K562 (cell line): ENCODE measurements around the gene IRF9. TPM values are rescaled to one million over a fixed set of nuclear protein-coding genes. Genes with fewer than 3 reads are reported as not detected.
A peak's percentile ranks its signal among the peaks of the same experiment; 100 is the strongest.

Experiments used
- CSDE1 ChIP-seq, 2 experiments: fragments of 450-650 bp; IDR thresholded peaks; 2 replicates each; pipeline ENCODE4 v1.6.1; 2016; ENCODE audit warnings: mild to moderate bottlenecking in 1 of 2
- CXXC5 ChIP-seq: fragments of 250-450 bp; sonication (Bioruptor Pico); IDR thresholded peaks from 2 replicates; pipeline ENCODE4 v1.8.0; 2022; ENCODE audit warnings: inconsistent platforms, mild to moderate bottlenecking, moderate library complexity
- DDX20 ChIP-seq: fragments of 450-650 bp; IDR thresholded peaks from 2 replicates; pipeline ENCODE4 v1.6.1; 2016; ENCODE audit warnings: missing genetic modification characterization, low read depth, mild to moderate bottlenecking, missing compliant biosample characterization, moderate library complexity
- ESRRA ChIP-seq: fragments of 450-650 bp; IDR thresholded peaks from 2 replicates; pipeline ENCODE4 v1.6.1; 2014; ENCODE audit warnings: low read depth, mild to moderate bottlenecking, moderate library complexity, borderline replicate concordance
- FIP1L1 ChIP-seq: fragments of 200-400 bp; formaldehyde crosslinking; IDR thresholded peaks from 2 replicates; pipeline ENCODE4 v1.6.1; 2018; ENCODE audit warnings: mild to moderate bottlenecking, low read depth, low read length; ENCODE audit not compliant: poor library complexity, severe bottlenecking
- HMGN3 ChIP-seq: IDR thresholded peaks from 2 replicates; pipeline ENCODE4 v1.6.1; 2011; ENCODE audit warnings: borderline replicate concordance, low read depth, mild to moderate bottlenecking, mixed read lengths, low read length; ENCODE audit not compliant: insufficient read length; ENCODE audit errors: extremely low read depth
- RNF219 ChIP-seq: fragments of 250-450 bp; sonication (Bioruptor Pico); IDR thresholded peaks from 2 replicates; pipeline ENCODE4 v1.5.0; 2022; ENCODE audit warnings: mild to moderate bottlenecking
- SMARCA5 ChIP-seq: fragments of 450-650 bp; IDR thresholded peaks from 2 replicates; pipeline ENCODE4 v1.6.1; 2016
- TAF9B ChIP-seq: fragments of 450-650 bp; IDR thresholded peaks from 2 replicates; pipeline ENCODE4 v1.6.1; 2018; ENCODE audit warnings: mild to moderate bottlenecking; ENCODE audit not compliant: partially characterized antibody
- TEAD2 ChIP-seq: fragments of 450-650 bp; IDR thresholded peaks from 2 replicates; pipeline ENCODE4 v1.6.1; 2016; ENCODE audit warnings: missing genetic modification characterization, control low read depth, missing compliant biosample characterization
- TFAP4 ChIP-seq: sonication (generic); formaldehyde crosslinking; IDR thresholded peaks from 2 replicates; pipeline ENCODE4 v1.8.0; 2022; ENCODE audit warnings: missing genetic modification reagents, mild to moderate bottlenecking, moderate library complexity, borderline replicate concordance
- ZBTB40 ChIP-seq, 2 experiments: fragments of 450-650 bp in 1 of 2; sonication (generic) in 1 of 2; formaldehyde crosslinking in 1 of 2; IDR thresholded peaks; 2 replicates each; pipeline versions ENCODE4 v1.7.1 to v1.9.0; 2016 to 2022; ENCODE audit warnings: inconsistent platforms in 1 of 2, mild to moderate bottlenecking in 1 of 2, missing genetic modification reagents in 1 of 2
- ZNF311 ChIP-seq: fragments of 250-450 bp; sonication (Bioruptor Pico); IDR thresholded peaks from 2 replicates; pipeline ENCODE4 v1.4.0; 2020; ENCODE audit warnings: mild to moderate bottlenecking, moderate library complexity
- ZNF586 ChIP-seq: fragments of 450-650 bp; formaldehyde crosslinking; conservative IDR thresholded peaks from 2 replicates; pipeline ENCODE4 v1.4.0; 2020; ENCODE audit warnings: mild to moderate bottlenecking, moderate library complexity
- polyA plus RNA-seq, 8 experiments: library from polyadenylated mRNA; depleted of rRNA in 4 of 8; stranded (reverse) in 5 of 8; unstranded in 3 of 8; fragments of >200 nt; fragmentation: Nextera tagmentation in 2 of 8; fragmentation: Illumina TruSeq in 1 of 8; extraction: Ambion mirVana in 2 of 8; extraction: Trizol in 1 of 8; gene quantifications; 2 replicates each; pipeline versions ENCODE4 v1.2.1 to v1.2.3, GENCODE V29; 2011 to 2014; ENCODE audit warnings: inconsistent platforms in 1 of 8, missing spikeins in 1 of 8
- total RNA-seq, 7 experiments: library from RNA; depleted of rRNA in 6 of 7; stranded (reverse); fragments of >200 nt in 6 of 7; fragmentation: Illumina TruSeq in 2 of 7; extraction: Trizol in 2 of 7; gene quantifications; 2 replicates each; pipeline versions ENCODE4 v1.2.1 to v1.2.3, GENCODE V29; 2011 to 2021; ENCODE audit warnings: low replicate concordance in 1 of 7

Gene IRF9
- total and polyA plus RNA-seq, 9 of the 15 experiments (the other 6 are each of a cell fraction or from before 2014, with no cell fraction given) = 0.79 to 14.8 (median 6.1) TPM

- TF ChIP-seq ZBTB40 (IDR thresholded peaks at IDR 0.05) (peak; percentile 92), ZBTB40 (CRISPR knock-in tag; IDR thresholded peaks at IDR 0.05) (no peak), DDX20 (tag) (no peak), ZNF311 (CRISPR knock-in tag) (no peak), TAF9B (peak; percentile 42), SMARCA5 (no peak), RNF219 (CRISPR knock-in tag) (no peak), HMGN3 (peak; percentile 23), ESRRA (peak; percentile 76; the same call in 1 of the 2 replicates), CXXC5 (CRISPR knock-in tag) (peak; percentile 84), ZNF586 (CRISPR knock-in tag) (no peak), FIP1L1 (peak; percentile 78), TEAD2 (no peak), TFAP4 (peak; percentile 69; the same call in 1 of the 2 replicates), CSDE1 (IDR thresholded peaks at IDR 0.05) (peak in 1 of 2 experiments; percentile 88; a peak in 2 of 4 replicates)
Measured at GRCh38 chr14:24195186-24196070, 34.4 kb downstream of the IRF9 start, which contains the start of gene TM9SF1 (continued).
